ENCODE data around the gene SMIM43.
A peak's percentile ranks its signal among the peaks of the same experiment; 100 is the strongest.
"Not testable (repeated sequence)": the region's sequence is repeated elsewhere in the genome, so short reads cannot be mapped to it uniquely, and the experiment has no call there.

The SMIM43 gene

DNA sequence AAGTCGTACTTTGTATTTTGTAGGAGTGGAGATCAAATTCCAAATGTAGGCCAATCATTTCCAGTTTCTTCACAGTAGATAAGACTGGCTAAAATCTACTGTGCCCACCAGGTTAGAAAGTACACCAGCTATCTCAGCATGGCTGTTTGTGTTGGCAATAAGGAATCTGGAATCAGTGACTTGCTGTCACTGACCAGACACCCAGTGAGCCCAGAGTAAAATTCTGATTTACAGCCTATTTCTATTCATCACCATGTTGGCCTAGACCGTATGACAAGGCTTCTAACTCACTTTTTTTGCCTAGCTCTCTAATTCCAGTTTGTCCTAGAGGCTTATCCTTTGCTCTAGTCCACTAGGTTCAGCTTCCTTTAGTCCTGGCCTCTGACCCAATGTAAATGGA, 25.4 kb downstream of the SMIM43 start:
- no peak for DNase-seq (ENCODE audit: low read depth)
- no peak for TF ChIP-seq CTCF (conservative IDR thresholded peaks at IDR 0.05; ENCODE audit: low read depth, low read length)
- H3K4me3 ChIP-seq (ENCODE audit: low read depth, low read length) = no peak overlapping the region

- no peak overlapping the region for H3K4me3 ChIP-seq (ENCODE audit: low read depth, low read length)
- no peak for TF ChIP-seq CTCF (conservative IDR thresholded peaks at IDR 0.05; ENCODE audit: low read depth, low read length)
- DNase-seq (ENCODE audit: low read depth) = peak; percentile 29
These were observed 26.0 kb downstream of the SMIM43 start for GRCh38 chr4:121738780-121739535.

- no peak overlapping the region for H3K4me3 ChIP-seq (ENCODE audit: low read depth, low read length)
- TF ChIP-seq CTCF (conservative IDR thresholded peaks at IDR 0.05; ENCODE audit: low read depth, low read length) = no peak
- DNase-seq (ENCODE audit: low read depth) = no peak
These were observed 27.0 kb downstream of the SMIM43 start for GRCh38 chr4:121737846-121738554.

GRCh38 chr4:121736735-121737351, 28.1 kb downstream of the SMIM43 start:
- peak; percentile 82 for DNase-seq (ENCODE audit: low read depth)
- peak; percentile 71 for TF ChIP-seq CTCF (conservative IDR thresholded peaks at IDR 0.05; ENCODE audit: low read depth, low read length)
- no peak overlapping the region for H3K4me3 ChIP-seq (ENCODE audit: low read depth, low read length)

GRCh38 chr4:121734571-121734970, 30.4 kb downstream of the SMIM43 start:
- no peak for TF ChIP-seq CTCF (conservative IDR thresholded peaks at IDR 0.05; ENCODE audit: low read depth, low read length)
- no peak overlapping the region for H3K4me3 ChIP-seq (ENCODE audit: low read depth, low read length)
- no peak for DNase-seq (ENCODE audit: low read depth)

DNA sequence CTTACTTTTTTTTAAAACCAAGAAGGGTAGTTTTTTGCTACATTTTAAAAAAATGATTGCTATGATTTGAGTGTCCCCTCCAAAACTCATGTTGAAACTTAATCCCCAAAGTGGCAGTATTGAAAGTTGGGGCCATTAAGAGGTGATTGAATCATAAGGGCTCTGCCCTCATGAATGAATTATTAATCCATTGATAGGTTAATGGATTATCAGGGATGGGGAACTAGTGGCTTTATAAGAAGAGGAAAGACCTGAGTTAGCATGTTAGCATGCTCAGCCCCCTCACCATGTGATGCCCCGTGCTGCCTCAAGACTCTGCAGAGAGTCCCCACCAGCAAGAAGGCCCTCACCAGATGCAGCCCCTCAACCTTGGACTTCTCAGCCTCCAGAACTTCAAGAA, 31.0 kb downstream of the SMIM43 start:
- H3K4me3 ChIP-seq (ENCODE audit: low read depth, low read length) = no peak overlapping the region
- no peak for TF ChIP-seq CTCF (conservative IDR thresholded peaks at IDR 0.05; ENCODE audit: low read depth, low read length)
- DNase-seq (ENCODE audit: low read depth) = no peak

DNA sequence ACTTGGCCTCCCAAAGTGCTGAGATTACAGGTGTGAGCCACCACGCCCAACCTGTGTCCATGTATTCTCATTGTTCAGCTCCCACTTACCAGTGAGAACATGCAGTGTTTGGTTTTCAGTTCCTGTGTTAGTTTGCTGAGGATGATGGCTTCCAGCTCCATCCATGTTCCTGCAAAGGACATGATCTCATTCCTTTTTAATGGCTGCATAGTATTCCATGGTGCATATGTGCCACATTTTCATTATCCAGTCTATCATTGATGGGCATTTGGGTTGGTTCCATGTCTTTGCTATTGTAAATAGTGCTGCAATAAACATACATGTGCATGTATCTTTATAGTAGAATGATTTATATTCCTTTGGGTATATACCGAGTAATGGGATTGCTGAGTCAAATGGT, 35.2 kb downstream of the SMIM43 start:
- H3K4me3 ChIP-seq (ENCODE audit: low read depth, low read length); DNase-seq (ENCODE audit: low read depth): not testable (repeated sequence)

Measured in choroid plexus epithelial cell (primary cell).